AG04450 (cell line): ENCODE measurements around the gene IFITM5. TPM values are rescaled to one million over a fixed set of nuclear protein-coding genes. Genes with fewer than 3 reads are reported as not detected.

ENCODE experiments used
- CTCF ChIA-PET: fragments of 300-600, 350-600 bp; formaldehyde crosslinking; extraction: SDS; loops from one replicate; lab custom pipeline; 2022; ENCODE audit warnings: antibody characterized with exemption, inconsistent platforms; lab: Charles Lee
- POLR2A ChIA-PET: fragments of 350-600 bp; formaldehyde crosslinking; extraction: SDS; loops from one replicate; lab custom pipeline; 2021; ENCODE audit warnings: antibody characterized with exemption, inconsistent platforms; lab: Yijun Ruan, JAX
- DNase-seq: peaks from one replicate; pipeline ENCODE4 v3.0.0-alpha.2; 2011; ENCODE audit warnings: low read depth, low spot score
- H3K27ac ChIP-seq: one replicate; pipeline ENCODE4 v1.5.1; 2012; ENCODE audit warnings: low read depth, low read length, control low read depth
- H3K27me3 ChIP-seq: one replicate; pipeline ENCODE4 v1.6.0; 2012; ENCODE audit warnings: low read length; ENCODE audit not compliant: control insufficient read depth, insufficient read depth
- H3K4me3 ChIP-seq: 2 replicates; pipeline ENCODE4 v1.5.1; 2011; ENCODE audit warnings: mild to moderate bottlenecking, low read depth, low read length, control low read depth
- H3K9me3 ChIP-seq: 2 replicates; pipeline ENCODE4 v1.5.1; 2012; ENCODE audit warnings: low read length; ENCODE audit not compliant: control insufficient read depth, insufficient read depth
- CTCF ChIP-seq: IDR thresholded peaks from 2 replicates; pipeline ENCODE4 v1.5.1; 2011; ENCODE audit warnings: low read depth, low read length, control low read depth, inconsistent platforms
- polyA plus RNA-seq: library from polyadenylated mRNA; depleted of rRNA; stranded (reverse); fragments of >200 nt; gene quantifications from 2 replicates; pipeline ENCODE4 v1.2.3, GENCODE V29; 2011; rRNA removed
- small RNA-seq: library from RNA; depleted of rRNA; stranded (forward); fragments of <200 nt; gene quantifications from one replicate; pipeline ENCODE3, GENCODE V24; 2012; ENCODE audit warnings: low read depth; ENCODE audit not compliant: insufficient read length

Gene IFITM5
- polyA plus RNA-seq, 1 experiment: not detected

GRCh38 chr11:249062-249461 lies 50.3 kb downstream of the IFITM5 start:
- Histone ChIP-seq H3K4me3 (no peak overlapping the region), H3K27me3 (no peaks in the 10 kb centered on the region), H3K27ac (no peak overlapping the region), H3K9me3 (no peaks in the 10 kb centered on the region)
- CTCF ChIA-PET: interaction anchor here (1.5 kb wide), 1 partner anchor 198 kb away, joined by 4 read pairs; no protein-coding TSS in a partner anchor
- no peak for TF ChIP-seq CTCF
- DNase-seq: no peak
- POLR2A ChIA-PET: interaction anchor here (1.2 kb wide), 1 partner anchor 106 kb away, joined by 4 read pairs; no protein-coding TSS in a partner anchor

Small RNA genes within 50 kb of the gene (small RNA-seq; reads per million reads assigned to genes)
- gene AC136475.6: not detected

Other genes with a start within 250 kb of the IFITM5 start
- gene SCGB1C1, start 106.4 kb downstream of the IFITM5 start, polyA plus RNA-seq: not detected in 2 replicates
- gene BET1L, start 92.1 kb downstream of the IFITM5 start, polyA plus RNA-seq: 75.0 and 86.4 TPM in 2 replicates
- gene RIC8A, start 91.8 kb downstream of the IFITM5 start, polyA plus RNA-seq: 118 and 153 TPM in 2 replicates
- gene SIRT3, start 63.2 kb downstream of the IFITM5 start, polyA plus RNA-seq: 14.7 and 15.8 TPM in 2 replicates
- 138 and 148 TPM in 2 replicates for gene PSMD13, start 62.5 kb downstream of the IFITM5 start, polyA plus RNA-seq
- not detected in 2 replicates for gene NLRP6, start 21.1 kb downstream of the IFITM5 start, polyA plus RNA-seq
- 4.0 and 5.2 TPM in 2 replicates for gene PGGHG, start 10.4 kb downstream of the IFITM5 start, polyA plus RNA-seq
- gene IFITM2, start 8.3 kb upstream of the IFITM5 start, polyA plus RNA-seq: 219 and 367 TPM in 2 replicates
- 62.1 and 81.6 TPM in 2 replicates for gene IFITM1, start 14.5 kb upstream of the IFITM5 start, polyA plus RNA-seq
- 426 and 760 TPM in 2 replicates for gene IFITM3, start 21.3 kb upstream of the IFITM5 start, polyA plus RNA-seq
- 7.8 and 9.5 TPM in 2 replicates for gene B4GALNT4, start 70.0 kb upstream of the IFITM5 start, polyA plus RNA-seq
- gene PKP3, start 94.7 kb upstream of the IFITM5 start, polyA plus RNA-seq: 0.55 and 1.1 TPM in 2 replicates
- 17.8 and 20.9 TPM in 2 replicates for gene SIGIRR, start 115.5 kb upstream of the IFITM5 start, polyA plus RNA-seq
- 0.10 TPM in 1 of 2 replicates, not detected in the other for gene ANO9, start 142.5 kb upstream of the IFITM5 start, polyA plus RNA-seq
- gene PTDSS2, start 150.8 kb upstream of the IFITM5 start, polyA plus RNA-seq: 15.8 and 19.7 TPM in 2 replicates
- 98.6 and 168 TPM in 2 replicates for gene RNH1, start 207.7 kb upstream of the IFITM5 start, polyA plus RNA-seq
- 44.7 and 58.7 TPM in 2 replicates for gene HRAS, start 236.1 kb upstream of the IFITM5 start, polyA plus RNA-seq
- 0.86 and 1.5 TPM in 2 replicates for gene LRRC56, start 238.0 kb upstream of the IFITM5 start, polyA plus RNA-seq